Rectal smooth muscle tissue (tissue), 1 donor: ENCODE data around the gene TMEM150A.
"Not testable (repeated sequence)": the region's sequence is repeated elsewhere in the genome, so short reads cannot be mapped to it uniquely, and the experiment has no call there.

Experiments used
- H3K27ac ChIP-seq: one replicate; pipeline ENCODE4 v1.7.0; 2013; ENCODE audit warnings: low read depth, low read length, inconsistent platforms
- H3K27me3 ChIP-seq: one replicate; pipeline ENCODE4 v1.7.0; 2013; ENCODE audit warnings: low read length; ENCODE audit not compliant: control insufficient read depth, insufficient read depth
- H3K36me3 ChIP-seq: one replicate; pipeline ENCODE4 v1.7.0; 2013; ENCODE audit warnings: low read length; ENCODE audit not compliant: control insufficient read depth, insufficient read depth
- H3K4me1 ChIP-seq: one replicate; pipeline ENCODE4 v1.7.0; 2013; ENCODE audit warnings: low read length; ENCODE audit not compliant: control insufficient read depth, insufficient read depth
- H3K4me3 ChIP-seq: one replicate; pipeline ENCODE4 v1.7.0; 2013; ENCODE audit warnings: low read length
- H3K9ac ChIP-seq: one replicate; pipeline ENCODE4 v1.7.0; 2013; ENCODE audit warnings: low read length

The TMEM150A gene

GRCh38 chr2:85564144-85564563 is 38.3 kb downstream of the TMEM150A start:
- Histone ChIP-seq H3K27me3 (no peaks in the 10 kb centered on the region), H3K4me3 (no peak overlapping the region), H3K4me1 (peaks cover 3% of the 10 kb centered on the region), H3K9ac (no peak overlapping the region), H3K36me3 (no peaks in the 10 kb centered on the region), H3K27ac (no peak overlapping the region)

- Histone ChIP-seq H3K27ac (peak within 1 kb of the TSS; percentile 78), H3K9ac (peak within 1 kb of the TSS; percentile 81), H3K36me3 (no peaks in the 10 kb centered on the region), H3K27me3 (no peaks in the 10 kb centered on the region), H3K4me1 (peaks cover 3% of the 10 kb centered on the region), H3K4me3 (peak within 1 kb of the TSS; percentile 89)
Observed at GRCh38 chr2:85561280-85562212, 41.0 kb downstream of the TMEM150A start, which contains the start of gene GGCX. Gene GGCX, minus strand, starts transcription at chr2:85561493. Its CDS starts 65 bp downstream, at chr2:85561428.

GRCh38 chr2:85560812-85561279 is 41.7 kb downstream of the TMEM150A start:
- Histone ChIP-seq H3K27ac (peak overlapping the region; percentile 78), H3K4me1 (peaks cover 3% of the 10 kb centered on the region), H3K4me3 (peak overlapping the region; percentile 89), H3K27me3 (no peaks in the 10 kb centered on the region), H3K36me3 (no peaks in the 10 kb centered on the region), H3K9ac (no peak overlapping the region)

GRCh38 chr2:85560403-85560726 is 42.1 kb downstream of the TMEM150A start:
- not testable (repeated sequence) for H3K27me3 ChIP-seq, H3K4me1 ChIP-seq, H3K27ac ChIP-seq, H3K9ac ChIP-seq, H3K36me3 ChIP-seq
- peak overlapping the region; percentile 89 for H3K4me3 ChIP-seq

- Histone ChIP-seq H3K27me3 (no peaks in the 10 kb centered on the region), H3K27ac (no peak overlapping the region), H3K4me1 (peaks cover 3% of the 10 kb centered on the region), H3K4me3 (no peak overlapping the region), H3K9ac (no peak overlapping the region), H3K36me3 (peaks cover 16% of the 10 kb centered on the region)
Observed at GRCh38 chr2:85558160-85558559, 44.3 kb downstream of the TMEM150A start.

GRCh38 chr2:85557130-85557529 is 45.4 kb downstream of the TMEM150A start:
- Histone ChIP-seq H3K4me1 (peaks cover 3% of the 10 kb centered on the region), H3K36me3 (peaks cover 24% of the 10 kb centered on the region), H3K4me3 (no peak overlapping the region), H3K27ac (no peak overlapping the region), H3K9ac (no peak overlapping the region), H3K27me3 (no peaks in the 10 kb centered on the region)

GRCh38 chr2:85554980-85555612 is 47.4 kb downstream of the TMEM150A start:
- Histone ChIP-seq H3K27me3 (no peaks in the 10 kb centered on the region), H3K9ac (no peak overlapping the region), H3K27ac (no peak overlapping the region), H3K4me3 (no peak overlapping the region), H3K36me3 (peaks cover 24% of the 10 kb centered on the region), H3K4me1 (no peaks in the 10 kb centered on the region)

GRCh38 chr2:85553184-85553583 is 49.3 kb downstream of the TMEM150A start:
- Histone ChIP-seq H3K4me1 (no peaks in the 10 kb centered on the region), H3K9ac (no peak overlapping the region), H3K4me3 (no peak overlapping the region), H3K27ac (no peak overlapping the region), H3K36me3 (peaks cover 30% of the 10 kb centered on the region), H3K27me3 (no peaks in the 10 kb centered on the region)

- H3K27ac ChIP-seq = no peak overlapping the region
Observed at GRCh38 chr2:85551698-85552678, 50.5 kb downstream of the TMEM150A start.

GRCh38 chr2:85550486-85550885 is 52.0 kb downstream of the TMEM150A start:
- Histone ChIP-seq H3K4me1 (no peaks in the 10 kb centered on the region), H3K27ac (no peak overlapping the region), H3K4me3 (no peak overlapping the region), H3K27me3 (no peaks in the 10 kb centered on the region), H3K36me3 (peaks cover 38% of the 10 kb centered on the region), H3K9ac (no peak overlapping the region)

More at GRCh38 chr2:85551698-85552678, 50.5 kb downstream of the TMEM150A start:
- Histone ChIP-seq H3K4me3 (no peak overlapping the region), H3K27me3 (no peaks in the 10 kb centered on the region), H3K9ac (no peak overlapping the region), H3K36me3 (peaks cover 31% of the 10 kb centered on the region), H3K4me1 (no peaks in the 10 kb centered on the region)

GRCh38 chr2:85549826-85550225 is 52.7 kb downstream of the TMEM150A start:
- Histone ChIP-seq H3K27ac (no peak overlapping the region), H3K27me3 (no peaks in the 10 kb centered on the region), H3K9ac (no peak overlapping the region), H3K4me1 (no peaks in the 10 kb centered on the region), H3K4me3 (no peak overlapping the region), H3K36me3 (peaks cover 32% of the 10 kb centered on the region)

GRCh38 chr2:85549095-85549494 is 53.4 kb downstream of the TMEM150A start:
- H3K4me1 ChIP-seq = peaks cover 2% of the 10 kb centered on the region
- no peak overlapping the region for H3K27ac ChIP-seq
- no peak overlapping the region for H3K9ac ChIP-seq
- no peaks in the 10 kb centered on the region for H3K27me3 ChIP-seq
- H3K4me3 ChIP-seq = no peak overlapping the region
- peaks cover 31% of the 10 kb centered on the region for H3K36me3 ChIP-seq
